Calu3 (cell line): ENCODE data around the gene IFI27L1. TPM values are rescaled to one million over a fixed set of nuclear protein-coding genes. Genes with fewer than 3 reads are reported as not detected.

Experiments
- BruUV-seq: library from RNA; stranded (reverse); fragments of 400-500 nt; replicated peaks from 2 replicates; lab custom pipeline; 2021; lab: Mats Ljungman, UMichigan
- CTCF ChIA-PET: fragments of 300-600 bp; sonication (Branson Sonifier 250); formaldehyde crosslinking; loops from one replicate; lab custom pipeline; 2022; ENCODE audit warnings: antibody characterized with exemption; lab: Charles Lee
- DNase-seq: peaks from one replicate; pipeline ENCODE4 v3.0.0; 2022
- H3K27ac Mint-ChIP-seq: one replicate; pipeline ENCODE4 v1.8.0; 2022; ENCODE audit warnings: mixed read lengths; ENCODE audit not compliant: unreplicated experiment
- H3K27me3 Mint-ChIP-seq: one replicate; pipeline ENCODE4 v1.8.0; 2022; ENCODE audit warnings: mixed read lengths; ENCODE audit not compliant: unreplicated experiment
- H3K36me3 Mint-ChIP-seq: one replicate; pipeline ENCODE4 v1.8.0; 2022; ENCODE audit warnings: mild to moderate bottlenecking, moderate library complexity, mixed read lengths; ENCODE audit not compliant: insufficient read depth, unreplicated experiment
- H3K4me1 Mint-ChIP-seq: one replicate; pipeline ENCODE4 v1.8.0; 2022; ENCODE audit warnings: mild to moderate bottlenecking, low read depth, mixed read lengths; ENCODE audit not compliant: unreplicated experiment
- H3K4me3 Mint-ChIP-seq: one replicate; pipeline ENCODE4 v1.8.0; 2022; ENCODE audit warnings: mild to moderate bottlenecking, low read depth, moderate library complexity, mixed read lengths; ENCODE audit not compliant: unreplicated experiment
- H3K9me3 Mint-ChIP-seq: one replicate; pipeline ENCODE4 v1.8.0; 2022; ENCODE audit warnings: low read depth, mixed read lengths; ENCODE audit not compliant: unreplicated experiment
- CTCF ChIP-seq: fragments of 200-600 bp; IDR thresholded peaks from one replicate; pipeline ENCODE4 v1.8.0; 2022; ENCODE audit warnings: antibody characterized with exemption; ENCODE audit not compliant: unreplicated experiment
- intact Hi-C: fragments of 100-400 bp; cut with micrococcal nuclease; formaldehyde crosslinking; loops from one replicate; pipeline ENCODE4 v1.10.0; 2022; ENCODE audit not compliant: unreplicated experiment
- total RNA-seq: library from RNA; stranded (reverse); gene quantifications from 2 replicates; pipeline ENCODE4 v1.2.3, GENCODE V29; 2022

IFI27L1 gene
- total RNA-seq, 1 experiment from 2014 or later = 17.7 TPM

DNA sequence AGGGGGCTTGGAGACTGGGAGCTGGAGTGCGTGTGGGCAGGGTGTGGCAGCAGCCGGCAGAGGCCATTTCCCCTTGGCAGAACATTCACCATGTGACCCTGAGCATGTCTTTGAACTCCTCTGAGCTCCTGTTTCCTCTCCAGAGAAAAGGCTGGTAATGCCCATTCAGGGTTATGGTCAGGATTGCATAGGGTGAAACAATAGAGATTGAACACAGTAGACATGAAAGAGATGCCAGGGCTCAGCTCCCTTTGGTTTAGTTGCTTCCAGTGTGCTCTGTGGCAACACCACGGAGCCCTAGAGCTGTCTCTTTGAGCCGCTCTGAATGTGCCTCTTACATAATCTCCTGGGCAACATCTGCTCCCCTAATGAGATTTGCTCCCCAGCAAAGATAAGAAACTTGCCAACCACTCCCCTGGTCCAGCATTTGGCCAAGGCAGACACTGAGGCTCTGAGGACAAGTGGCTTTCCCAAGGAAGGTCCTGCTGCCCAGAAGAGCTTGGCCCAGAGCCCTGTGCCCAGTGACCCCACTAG is 34.0 kb downstream of the IFI27L1 start:
- no peak for DNase-seq
- H3K36me3 Mint-ChIP-seq = peaks cover 36% of the 10 kb centered on the region
- H3K9me3 Mint-ChIP-seq = no peaks in the 10 kb centered on the region
- CTCF ChIA-PET = interaction anchor here (0.8 kb wide), 1 partner anchor 30 kb away, joined by 4 read pairs; no protein-coding TSS in a partner anchor
- peaks cover 38% of the 10 kb centered on the region for H3K4me1 Mint-ChIP-seq
- intact Hi-C loops = no loop called here
- TF ChIP-seq CTCF = no peak
- no peak overlapping the region for H3K27ac Mint-ChIP-seq
- no TSS peak for BruUV-seq
- H3K4me3 Mint-ChIP-seq = no peak overlapping the region
- H3K27me3 Mint-ChIP-seq = peaks cover 41% of the 10 kb centered on the region

DNA sequence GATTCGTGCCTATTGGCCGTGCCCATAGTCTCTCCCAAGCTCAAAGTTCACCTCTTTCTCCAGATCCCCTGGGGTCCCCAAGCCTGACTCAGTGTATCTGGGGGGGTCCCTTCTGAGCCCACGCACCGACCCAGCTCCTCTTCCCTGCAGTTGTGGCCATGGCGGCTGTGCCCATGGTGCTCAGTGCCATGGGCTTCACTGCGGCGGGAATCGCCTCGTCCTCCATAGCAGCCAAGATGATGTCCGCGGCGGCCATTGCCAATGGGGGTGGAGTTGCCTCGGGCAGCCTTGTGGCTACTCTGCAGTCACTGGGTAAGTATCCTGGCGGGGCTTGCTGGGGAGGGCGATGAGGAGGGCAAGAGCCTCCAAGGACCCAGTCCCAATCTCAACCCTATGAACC is 34.5 kb downstream of the IFI27L1 start:
- peaks cover 46% of the 10 kb centered on the region for H3K27me3 Mint-ChIP-seq

GRCh38 chr14:94116701-94117100 is 35.6 kb downstream of the IFI27L1 start:
- no peak for TF ChIP-seq CTCF
- Mint-ChIP-seq H3K27me3 (peaks cover 56% of the 10 kb centered on the region), H3K4me1 (peaks cover 31% of the 10 kb centered on the region), H3K9me3 (no peaks in the 10 kb centered on the region), H3K36me3 (peaks cover 25% of the 10 kb centered on the region), H3K4me3 (no peak overlapping the region), H3K27ac (no peak overlapping the region)
- DNase-seq = no peak
- CTCF ChIA-PET = no interaction called here
- intact Hi-C loops = no loop called here
- BruUV-seq = no TSS peak

More for the DNA sequence above, 34.5 kb downstream of the IFI27L1 start:
- H3K4me1 Mint-ChIP-seq = peaks cover 33% of the 10 kb centered on the region
- no peak for DNase-seq
- TF ChIP-seq CTCF = no peak
- H3K9me3 Mint-ChIP-seq = no peaks in the 10 kb centered on the region
- CTCF ChIA-PET = no interaction called here
- no peak overlapping the region for H3K27ac Mint-ChIP-seq
- BruUV-seq = no TSS peak
- intact Hi-C loops = no loop called here
- no peak overlapping the region for H3K4me3 Mint-ChIP-seq
- H3K36me3 Mint-ChIP-seq = peaks cover 32% of the 10 kb centered on the region

- Mint-ChIP-seq H3K27me3 (peaks cover 56% of the 10 kb centered on the region), H3K9me3 (peaks cover 2% of the 10 kb centered on the region), H3K4me1 (peaks cover 19% of the 10 kb centered on the region), H3K4me3 (no peak overlapping the region), H3K36me3 (peaks cover 14% of the 10 kb centered on the region), H3K27ac (no peak overlapping the region)
- TF ChIP-seq CTCF = no peak
- no TSS peak for BruUV-seq
- no peak for DNase-seq
- intact Hi-C loops = no loop called here
- CTCF ChIA-PET = no interaction called here
Observed at GRCh38 chr14:94117856-94118255, 36.7 kb downstream of the IFI27L1 start.
